Measurements from ENCODE around the gene E2F1.

Gene E2F1

GRCh38 chr20:33686100-33686983 is at the start of gene E2F1:
TSS of gene E2F1 (minus strand) at chr20:33686385. CDS start at chr20:33686264, 121 bp downstream.
- peak within 1 kb of the TSS; percentile 52 for H3K4me3 ChIP-seq (ENCODE audit: control insufficient read depth, low read depth, low read length)
- TF ChIP-seq CTCF (IDR thresholded peaks at IDR 0.05; ENCODE audit: control insufficient read depth, insufficient read depth, low read depth, low read length, missing control alignments), result peak; percentile 28
- no peak for DNase-seq (ENCODE audit: low read depth)

GRCh38 chr20:33733654-33734576 is 47.7 kb upstream of the E2F1 start:
- TF ChIP-seq CTCF (IDR thresholded peaks at IDR 0.05; ENCODE audit: control insufficient read depth, insufficient read depth, low read depth, low read length, missing control alignments), result no peak
- H3K4me3 ChIP-seq (ENCODE audit: control insufficient read depth, low read depth, low read length), result no peak overlapping the region
- DNase-seq (ENCODE audit: low read depth), result no peak

- peak overlapping the region; percentile 46 for H3K4me3 ChIP-seq (ENCODE audit: control insufficient read depth, low read depth, low read length)
- DNase-seq (ENCODE audit: low read depth), result no peak
- no peak for TF ChIP-seq CTCF (IDR thresholded peaks at IDR 0.05; ENCODE audit: control insufficient read depth, insufficient read depth, low read depth, low read length, missing control alignments)
Observed at GRCh38 chr20:33732166-33732970, 46.2 kb upstream of the E2F1 start.

GRCh38 chr20:33731693-33732165 is 45.5 kb upstream of the E2F1 start, which contains the start of gene ZNF341:
TSS of gene ZNF341 (plus strand) at chr20:33731996. CDS start at chr20:33732022, 26 bp downstream.
- no peak for DNase-seq (ENCODE audit: low read depth)

GRCh38 chr20:33730946-33731692 is 44.9 kb upstream of the E2F1 start:
- no peak for TF ChIP-seq CTCF (IDR thresholded peaks at IDR 0.05; ENCODE audit: control insufficient read depth, insufficient read depth, low read depth, low read length, missing control alignments)
- peak overlapping the region; percentile 51 for H3K4me3 ChIP-seq (ENCODE audit: control insufficient read depth, low read depth, low read length)
- no peak for DNase-seq (ENCODE audit: low read depth)

More at GRCh38 chr20:33731693-33732165, 45.5 kb upstream of the E2F1 start, which contains the start of gene ZNF341:
- TF ChIP-seq CTCF (IDR thresholded peaks at IDR 0.05; ENCODE audit: control insufficient read depth, insufficient read depth, low read depth, low read length, missing control alignments), result peak; percentile 77
- peak within 1 kb of the TSS; percentile 51 for H3K4me3 ChIP-seq (ENCODE audit: control insufficient read depth, low read depth, low read length)
